SK-MEL-5 (cell line): Measurements from ENCODE around the gene ARPC5. TPM values are rescaled to one million over a fixed set of nuclear protein-coding genes. Genes with fewer than 3 reads are reported as not detected.
"Not testable (repeated sequence)": the region's sequence is repeated elsewhere in the genome, so short reads cannot be mapped to it uniquely, and the experiment has no call there.

Experiments used
- DNase-seq: peaks from one replicate; pipeline ENCODE4 v3.0.0-alpha.2; 2016; ENCODE audit warnings: low read depth, low spot score
- in situ Hi-C: cut with HindIII; loops from 2 replicates; pipeline ENCODE4 v1.10.0; 2016; ENCODE audit warnings: low sequenced_read_pairs, high pct_unique_total_duplicates, low pct_unique_long_range_greater_than_20kb
- polyA plus RNA-seq, 2 experiments: library from polyadenylated mRNA; depleted of rRNA; stranded (reverse); fragments of >200 nt; gene quantifications; 2 replicates each; pipeline ENCODE4 v1.2.3, GENCODE V29; 2015
- total RNA-seq: library from RNA; depleted of rRNA; stranded (reverse); fragments of >200 nt; shearing (Covaris generic); gene quantifications from 2 replicates; pipeline ENCODE4 v1.2.3, GENCODE V29; 2014; rRNA removed

The ARPC5 gene
- 187 and 190 TPM in 2 replicates for total RNA-seq
- polyA plus RNA-seq (2015; cell fraction: cytosol; rRNA removed) = 70.1 and 83.8 TPM in 2 replicates
- polyA plus RNA-seq (2015; cell fraction: nucleus; rRNA removed) = 31.6 and 43.1 TPM in 2 replicates

- peak; percentile 97 for DNase-seq
- in situ Hi-C loops = no loop called here
Measured at GRCh38 chr1:183635606-183636333, at the start of gene ARPC5. TSS of gene ARPC5 (minus strand) at chr1:183635783. CDS start at chr1:183635659, 124 bp downstream.

GRCh38 chr1:183685112-183685713 lies 49.6 kb upstream of the ARPC5 start:
- peak; percentile 73 for DNase-seq
- in situ Hi-C loops = no loop called here

GRCh38 chr1:183679363-183679762 lies 43.8 kb upstream of the ARPC5 start:
- in situ Hi-C loops, DNase-seq: not testable (repeated sequence)

GRCh38 chr1:183678819-183679218 lies 43.2 kb upstream of the ARPC5 start:
- in situ Hi-C loops = no loop called here

GRCh38 chr1:183676586-183677189 lies 41.1 kb upstream of the ARPC5 start:
- in situ Hi-C loops = no loop called here

More at GRCh38 chr1:183678819-183679218, 43.2 kb upstream of the ARPC5 start:
- DNase-seq = no peak

GRCh38 chr1:183675883-183676585 lies 40.5 kb upstream of the ARPC5 start:
- in situ Hi-C loops = no loop called here
- DNase-seq = no peak

More at GRCh38 chr1:183676586-183677189, 41.1 kb upstream of the ARPC5 start:
- no peak for DNase-seq

- in situ Hi-C loops = no loop called here
- DNase-seq = no peak
Measured at GRCh38 chr1:183675381-183675780, 39.8 kb upstream of the ARPC5 start.

GRCh38 chr1:183674886-183675285 lies 39.3 kb upstream of the ARPC5 start:
- in situ Hi-C loops = no loop called here
- DNase-seq = no peak

- in situ Hi-C loops = no loop called here
- DNase-seq = no peak
Measured at GRCh38 chr1:183674339-183674738, 38.8 kb upstream of the ARPC5 start.

GRCh38 chr1:183673605-183674323 lies 38.2 kb upstream of the ARPC5 start:
- no peak for DNase-seq
- in situ Hi-C loops = no loop called here

- in situ Hi-C loops = no loop called here
Measured at GRCh38 chr1:183670169-183670568, 34.6 kb upstream of the ARPC5 start.

GRCh38 chr1:183656355-183656754 lies 20.8 kb upstream of the ARPC5 start:
- DNase-seq = no peak
- in situ Hi-C loops = no loop called here

More at GRCh38 chr1:183670169-183670568, 34.6 kb upstream of the ARPC5 start:
- DNase-seq = no peak

- in situ Hi-C loops = no loop called here
- DNase-seq = peak; percentile 88
Measured at GRCh38 chr1:183655562-183656075, 20.0 kb upstream of the ARPC5 start.

- in situ Hi-C loops = no loop called here
- no peak for DNase-seq
Measured at GRCh38 chr1:183654706-183655105, 19.1 kb upstream of the ARPC5 start.

- DNase-seq = no peak
- in situ Hi-C loops = no loop called here
Measured at GRCh38 chr1:183653876-183654451, 18.4 kb upstream of the ARPC5 start.

- DNase-seq = no peak
- in situ Hi-C loops = no loop called here
Measured at GRCh38 chr1:183653462-183653794, 17.8 kb upstream of the ARPC5 start.
